Nephron progenitor cell (in vitro differentiated cells): Measurements from ENCODE around the gene LIPH.
"Not testable (repeated sequence)": the region's sequence is repeated elsewhere in the genome, so short reads cannot be mapped to it uniquely, and the experiment has no call there.

Experiments
- DNase-seq: peaks from one replicate; pipeline ENCODE4 v3.0.0; 2021
- H3K27ac Mint-ChIP-seq: 2 replicates; pipeline ENCODE4 v1.8.0; 2021; ENCODE audit warnings: mild to moderate bottlenecking, moderate library complexity, mixed read lengths
- H3K27me3 Mint-ChIP-seq: 2 replicates; pipeline ENCODE4 v1.8.0; 2021; ENCODE audit warnings: mild to moderate bottlenecking, low read depth, mixed read lengths; ENCODE audit not compliant: poor library complexity
- H3K36me3 Mint-ChIP-seq: 2 replicates; pipeline ENCODE4 v1.8.0; 2021; ENCODE audit warnings: low read depth, mixed read lengths
- H3K4me1 Mint-ChIP-seq: 2 replicates; pipeline ENCODE4 v1.8.0; 2021; ENCODE audit warnings: mixed read lengths
- H3K4me3 Mint-ChIP-seq: 2 replicates; pipeline ENCODE4 v1.8.0; 2021; ENCODE audit warnings: mild to moderate bottlenecking, moderate library complexity, mixed read lengths
- H3K9me3 Mint-ChIP-seq: 2 replicates; pipeline ENCODE4 v1.8.0; 2021; ENCODE audit warnings: mild to moderate bottlenecking, moderate library complexity, mixed read lengths
- CTCF ChIP-seq: fragments of 200-600 bp; sonication (generic); IDR thresholded peaks from 2 replicates; pipeline ENCODE4 v1.5.0; 2021; ENCODE audit warnings: antibody characterized with exemption

LIPH gene

GRCh38 chr3:185572183-185572582 lies 19.8 kb upstream of the LIPH start:
- Mint-ChIP-seq H3K9me3 (peaks cover 26% of the 10 kb centered on the region), H3K27me3 (peaks cover 5% of the 10 kb centered on the region), H3K27ac (no peak overlapping the region), H3K36me3 (no peaks in the 10 kb centered on the region), H3K4me1 (no peaks in the 10 kb centered on the region), H3K4me3 (no peak overlapping the region)
- DNase-seq: no peak
- TF ChIP-seq CTCF: no peak

GRCh38 chr3:185561958-185562357 lies 9.6 kb upstream of the LIPH start:
- Mint-ChIP-seq H3K36me3 (no peaks in the 10 kb centered on the region), H3K4me1 (peaks cover 21% of the 10 kb centered on the region), H3K4me3 (no peak overlapping the region), H3K27ac (no peak overlapping the region), H3K27me3 (peaks cover 18% of the 10 kb centered on the region), H3K9me3 (peaks cover 5% of the 10 kb centered on the region)
- no peak for TF ChIP-seq CTCF
- no peak for DNase-seq

GRCh38 chr3:185561374-185561943 lies 9.1 kb upstream of the LIPH start:
- Mint-ChIP-seq H3K9me3 (peaks cover 5% of the 10 kb centered on the region), H3K4me3 (no peak overlapping the region)
- no peak for DNase-seq

GRCh38 chr3:185560676-185561075 lies 8.3 kb upstream of the LIPH start:
- Mint-ChIP-seq H3K4me3 (no peak overlapping the region), H3K36me3 (no peaks in the 10 kb centered on the region), H3K27me3 (peaks cover 18% of the 10 kb centered on the region), H3K4me1 (peaks cover 21% of the 10 kb centered on the region), H3K9me3 (peaks cover 5% of the 10 kb centered on the region), H3K27ac (no peak overlapping the region)
- no peak for TF ChIP-seq CTCF
- no peak for DNase-seq

More at GRCh38 chr3:185561374-185561943, 9.1 kb upstream of the LIPH start:
- peaks cover 21% of the 10 kb centered on the region for H3K4me1 Mint-ChIP-seq
- no peaks in the 10 kb centered on the region for H3K36me3 Mint-ChIP-seq
- no peak overlapping the region for H3K27ac Mint-ChIP-seq
- H3K27me3 Mint-ChIP-seq: peaks cover 18% of the 10 kb centered on the region
- no peak for TF ChIP-seq CTCF

GRCh38 chr3:185559706-185560090 lies 7.3 kb upstream of the LIPH start:
- DNase-seq: no peak
- no peak for TF ChIP-seq CTCF
- Mint-ChIP-seq H3K27ac (no peak overlapping the region), H3K27me3 (peaks cover 20% of the 10 kb centered on the region), H3K36me3 (no peaks in the 10 kb centered on the region), H3K4me1 (peaks cover 21% of the 10 kb centered on the region), H3K9me3 (peaks cover 5% of the 10 kb centered on the region), H3K4me3 (no peak overlapping the region)

- Mint-ChIP-seq H3K27ac (no peak overlapping the region), H3K36me3 (no peaks in the 10 kb centered on the region), H3K27me3 (peaks cover 19% of the 10 kb centered on the region), H3K9me3 (peaks cover 5% of the 10 kb centered on the region), H3K4me3 (no peak overlapping the region), H3K4me1 (peaks cover 21% of the 10 kb centered on the region)
- no peak for TF ChIP-seq CTCF
- no peak for DNase-seq
Observed at GRCh38 chr3:185558395-185558794, 6.0 kb upstream of the LIPH start.

- H3K9me3 Mint-ChIP-seq, H3K36me3 Mint-ChIP-seq, H3K27ac Mint-ChIP-seq, H3K4me3 Mint-ChIP-seq, DNase-seq: not testable (repeated sequence)
- H3K4me1 Mint-ChIP-seq: peaks cover 21% of the 10 kb centered on the region
- peaks cover 17% of the 10 kb centered on the region for H3K27me3 Mint-ChIP-seq
Observed at GRCh38 chr3:185556640-185557039, 4.3 kb upstream of the LIPH start.
